Trophoblast cell (in vitro differentiated cells and primary cell): ENCODE measurements around the gene ASAP2.
"Not testable (repeated sequence)": the region's sequence is repeated elsewhere in the genome, so short reads cannot be mapped to it uniquely, and the experiment has no call there.

Source experiments
- DNase-seq, 2 donors: peaks; one replicate each; pipeline ENCODE4 v3.0.0-alpha.2; 2016
- H2AFZ ChIP-seq: 2 replicates; pipeline ENCODE4 v1.6.1; 2013; ENCODE audit warnings: low read length, moderate library complexity, mild to moderate bottlenecking; ENCODE audit not compliant: insufficient read depth, poor library complexity
- H2AK5ac ChIP-seq: 2 replicates; pipeline ENCODE4 v1.6.1; 2013; ENCODE audit warnings: mild to moderate bottlenecking, low read length
- H2BK120ac ChIP-seq: 2 replicates; pipeline ENCODE4 v1.6.1; 2013; ENCODE audit warnings: low read length, mild to moderate bottlenecking, moderate library complexity; ENCODE audit not compliant: insufficient read depth, poor library complexity
- H2BK12ac ChIP-seq: 2 replicates; pipeline ENCODE4 v1.6.1; 2013; ENCODE audit warnings: mild to moderate bottlenecking, low read length, moderate library complexity
- H2BK5ac ChIP-seq: 2 replicates; pipeline ENCODE4 v1.6.1; 2013; ENCODE audit warnings: low read length, low read depth, moderate library complexity, mild to moderate bottlenecking; ENCODE audit not compliant: poor library complexity
- H3K14ac ChIP-seq: 2 replicates; pipeline ENCODE4 v1.6.1; 2013; ENCODE audit warnings: mild to moderate bottlenecking, low read length
- H3K18ac ChIP-seq: 2 replicates; pipeline ENCODE4 v1.6.1; 2013; ENCODE audit warnings: mild to moderate bottlenecking, low read length
- H3K23ac ChIP-seq: 2 replicates; pipeline ENCODE4 v1.6.1; 2013; ENCODE audit warnings: low read length
- H3K27ac ChIP-seq: 2 replicates; pipeline ENCODE4 v1.5.1; 2013; ENCODE audit warnings: low read depth, mild to moderate bottlenecking, inconsistent platforms, low read length, moderate library complexity
- H3K27me3 ChIP-seq: 2 replicates; pipeline ENCODE4 v1.6.1; 2013; ENCODE audit warnings: inconsistent platforms, mild to moderate bottlenecking, low read length, moderate library complexity; ENCODE audit not compliant: insufficient read depth
- H3K36me3 ChIP-seq, 2 experiments: 1 replicate in 1 of 2; 2 replicates in 1 of 2; pipeline ENCODE4 v1.6.1; 2013; ENCODE audit warnings: low read length in 2 of 2, mild to moderate bottlenecking in 2 of 2, moderate library complexity in 1 of 2; ENCODE audit not compliant: insufficient read depth in 2 of 2, control insufficient read depth in 1 of 2
- H3K4ac ChIP-seq: 2 replicates; pipeline ENCODE4 v1.6.1; 2013; ENCODE audit warnings: low read depth, mild to moderate bottlenecking, low read length, moderate library complexity
- H3K4me1 ChIP-seq, 2 experiments: 1 replicate in 1 of 2; 2 replicates in 1 of 2; pipeline ENCODE4 v1.6.1; 2013; ENCODE audit warnings: low read length in 2 of 2, mild to moderate bottlenecking in 2 of 2, moderate library complexity in 1 of 2; ENCODE audit not compliant: insufficient read depth in 2 of 2, control insufficient read depth in 1 of 2
- H3K4me2 ChIP-seq: 2 replicates; pipeline ENCODE4 v1.6.1; 2013; ENCODE audit warnings: inconsistent platforms, mild to moderate bottlenecking, low read length, moderate library complexity
- H3K4me3 ChIP-seq: 2 replicates; pipeline ENCODE4 v1.5.1; 2013; ENCODE audit warnings: mild to moderate bottlenecking, low read depth, low read length, inconsistent platforms
- H3K79me1 ChIP-seq: one replicate; pipeline ENCODE4 v1.6.1; 2013; ENCODE audit warnings: low read length
- H3K79me2 ChIP-seq: 2 replicates; pipeline ENCODE4 v1.6.1; 2013; ENCODE audit warnings: low read length, mild to moderate bottlenecking; ENCODE audit not compliant: control insufficient read depth, insufficient read depth, poor library complexity
- H3K9ac ChIP-seq: 2 replicates; pipeline ENCODE4 v1.6.1; 2013; ENCODE audit warnings: mild to moderate bottlenecking, low read length
- H3K9me3 ChIP-seq: 2 replicates; pipeline ENCODE4 v1.6.1; 2013; ENCODE audit warnings: low read depth, mild to moderate bottlenecking, control low read depth, inconsistent platforms, low read length; ENCODE audit not compliant: insufficient read depth
- H4K12ac ChIP-seq: 2 replicates; pipeline ENCODE4 v1.6.1; 2013; ENCODE audit warnings: low read depth, mild to moderate bottlenecking, low read length, moderate library complexity
- H4K8ac ChIP-seq: 2 replicates; pipeline ENCODE4 v1.6.1; 2013; ENCODE audit warnings: low read depth, mild to moderate bottlenecking, low read length, moderate library complexity
- H4K91ac ChIP-seq: one replicate; pipeline ENCODE4 v1.6.1; 2013; ENCODE audit warnings: low read depth, mild to moderate bottlenecking, low read length, moderate library complexity
- WGBS: extraction: QIAGEN DNeasy Blood & Tissue Kit; methylation state at CpG from one replicate; pipeline ENCODE4 v1.1.7; 2013; ENCODE audit warnings: missing lambda C conversion rate; ENCODE audit not compliant: insufficient read length, insufficient coverage; ENCODE audit errors: extremely low coverage; 5-methylcytosine and 5-hydroxymethylcytosine counted together

The ASAP2 gene

GRCh38 chr2:9394816-9395215, 188.2 kb downstream of the ASAP2 start:
- Histone ChIP-seq H3K14ac (no peak overlapping the region), H3K36me3 (peaks cover 39 to 49% of the 10 kb centered on the region in 2 experiments), H3K9me3 (peaks cover 1% of the 10 kb centered on the region), H2BK5ac (no peak overlapping the region), H3K27me3 (no peaks in the 10 kb centered on the region), H4K12ac (no peak overlapping the region), H3K18ac (no peak overlapping the region), H3K27ac (no peak overlapping the region), H2BK12ac (no peak overlapping the region), H3K4ac (no peak overlapping the region), H3K4me3 (no peak overlapping the region), H3K4me2 (no peak overlapping the region), H3K79me2 (no peaks in the 10 kb centered on the region), H2AK5ac (no peak overlapping the region), H3K79me1 (no peaks in the 10 kb centered on the region), H4K91ac (no peak overlapping the region), H4K8ac (no peak overlapping the region), H2AFZ (no peak overlapping the region), H3K4me1 (no peaks in the 10 kb centered on the region), H3K23ac (no peak overlapping the region), H2BK120ac (no peak overlapping the region), H3K9ac (no peak overlapping the region)
- no CpG with 5 or more reads among the region's 15 CpGs for WGBS
- no peak for DNase-seq

- no peak overlapping the region for H3K4me3 ChIP-seq
- H3K79me1 ChIP-seq: no peaks in the 10 kb centered on the region
- H4K12ac ChIP-seq: no peak overlapping the region
- H4K91ac ChIP-seq: no peak overlapping the region
- H2AK5ac ChIP-seq: no peak overlapping the region
- WGBS: no CpG with 5 or more reads among the region's 14 CpGs
- H3K4ac ChIP-seq: no peak overlapping the region
- no peak overlapping the region for H2BK5ac ChIP-seq
- no peaks in the 10 kb centered on the region for H3K79me2 ChIP-seq
- H4K8ac ChIP-seq: no peak overlapping the region
- H2AFZ ChIP-seq: no peak overlapping the region
- H2BK12ac ChIP-seq: no peak overlapping the region
- H3K27me3 ChIP-seq: no peaks in the 10 kb centered on the region
- peaks cover 46 to 56% of the 10 kb centered on the region in 2 experiments for H3K36me3 ChIP-seq
- H3K27ac ChIP-seq: no peak overlapping the region
- H3K18ac ChIP-seq: no peak overlapping the region
- H3K4me1 ChIP-seq: no peaks in the 10 kb centered on the region
- no peak overlapping the region for H3K14ac ChIP-seq
- no peak overlapping the region for H3K23ac ChIP-seq
- H3K9me3 ChIP-seq: peaks cover 3% of the 10 kb centered on the region
- no peak overlapping the region for H2BK120ac ChIP-seq
- H3K9ac ChIP-seq: no peak overlapping the region
- no peak overlapping the region for H3K4me2 ChIP-seq
- no peak for DNase-seq
Observed at GRCh38 chr2:9397201-9397600, 190.6 kb downstream of the ASAP2 start.

GRCh38 chr2:9398251-9398650, 191.6 kb downstream of the ASAP2 start:
- not testable (repeated sequence) for H3K23ac ChIP-seq, H3K4me2 ChIP-seq, H3K9ac ChIP-seq, H3K4me3 ChIP-seq, H2BK12ac ChIP-seq, H3K4ac ChIP-seq, H4K12ac ChIP-seq, H3K18ac ChIP-seq, H2BK5ac ChIP-seq, H3K79me1 ChIP-seq, H4K91ac ChIP-seq, H3K14ac ChIP-seq, H2AK5ac ChIP-seq, H3K79me2 ChIP-seq, H3K27me3 ChIP-seq, H3K9me3 ChIP-seq, H2BK120ac ChIP-seq, H2AFZ ChIP-seq, H3K27ac ChIP-seq, H4K8ac ChIP-seq, H3K4me1 ChIP-seq, DNase-seq
- H3K36me3 ChIP-seq: peaks cover 48 to 55% of the 10 kb centered on the region in 2 experiments
- WGBS: no CpG with 5 or more reads among the region's 11 CpGs

GRCh38 chr2:9398881-9399780, 192.5 kb downstream of the ASAP2 start:
- Histone ChIP-seq H3K4me3 (peak overlapping the region; percentile 21), H3K4me2 (no peak overlapping the region), H3K9me3 (peaks cover 3% of the 10 kb centered on the region), H2AFZ (no peak overlapping the region), H4K8ac (no peak overlapping the region), H2AK5ac (no peak overlapping the region), H3K79me1 (no peaks in the 10 kb centered on the region), H3K27me3 (no peaks in the 10 kb centered on the region), H3K9ac (no peak overlapping the region), H3K79me2 (no peaks in the 10 kb centered on the region), H3K14ac (no peak overlapping the region), H3K23ac (no peak overlapping the region), H3K27ac (no peak overlapping the region), H3K4ac (no peak overlapping the region), H2BK12ac (no peak overlapping the region), H3K4me1 (no peaks in the 10 kb centered on the region), H4K12ac (no peak overlapping the region), H3K18ac (no peak overlapping the region), H3K36me3 (peaks cover 44 to 52% of the 10 kb centered on the region in 2 experiments), H2BK5ac (no peak overlapping the region), H2BK120ac (no peak overlapping the region), H4K91ac (no peak overlapping the region)
- no peak for DNase-seq
- WGBS: no CpG with 5 or more reads among the region's 20 CpGs
